H9 (cell line): ENCODE data around the gene EPS8. TPM values are rescaled to one million over a fixed set of nuclear protein-coding genes. Genes with fewer than 3 reads are reported as not detected.

Experiments
- DNase-seq: peaks from one replicate; pipeline ENCODE4 v3.0.0-alpha.2; 2017
- H2AFZ ChIP-seq: one replicate; pipeline ENCODE4 v1.6.1; 2013; ENCODE audit warnings: mild to moderate bottlenecking, low read length, control low read depth, moderate library complexity
- H2AK5ac ChIP-seq: 2 replicates; pipeline ENCODE4 v1.6.1; 2013; ENCODE audit warnings: low read length, control low read depth, mixed read lengths; ENCODE audit not compliant: insufficient read length
- H2BK120ac ChIP-seq: one replicate; pipeline ENCODE4 v1.6.1; 2013; ENCODE audit warnings: low read depth, mild to moderate bottlenecking, low read length, control low read depth, inconsistent platforms; ENCODE audit not compliant: poor library complexity, severe bottlenecking
- H2BK12ac ChIP-seq: 2 replicates; pipeline ENCODE4 v1.6.1; 2013; ENCODE audit warnings: low read length, control low read depth, mixed read lengths, low read depth; ENCODE audit not compliant: insufficient read length
- H2BK15ac ChIP-seq: 2 replicates; pipeline ENCODE4 v1.6.1; 2013; ENCODE audit warnings: low read depth, low read length, control low read depth
- H2BK20ac ChIP-seq: one replicate; pipeline ENCODE4 v1.6.1; 2013; ENCODE audit warnings: low read depth, mild to moderate bottlenecking, low read length, control low read depth, inconsistent platforms; ENCODE audit not compliant: poor library complexity, severe bottlenecking
- H2BK5ac ChIP-seq: 2 replicates; pipeline ENCODE4 v1.6.1; 2013; ENCODE audit warnings: low read length, control low read depth, mixed read lengths; ENCODE audit not compliant: insufficient read length
- H3K14ac ChIP-seq: 2 replicates; pipeline ENCODE4 v1.6.1; 2013; ENCODE audit warnings: low read length, control low read depth; ENCODE audit not compliant: insufficient read depth
- H3K18ac ChIP-seq: 2 replicates; pipeline ENCODE4 v1.6.1; 2013; ENCODE audit warnings: low read depth, mild to moderate bottlenecking, mixed read lengths, low read length, control low read depth; ENCODE audit not compliant: insufficient read length
- H3K23ac ChIP-seq: 2 replicates; pipeline ENCODE4 v1.6.1; 2013; ENCODE audit warnings: low read length, control low read depth, mixed read lengths, low read depth; ENCODE audit not compliant: insufficient read length
- H3K23me2 ChIP-seq: 2 replicates; pipeline ENCODE4 v1.6.1; 2013; ENCODE audit warnings: low read depth, mild to moderate bottlenecking, mixed read lengths, low read length, control low read depth; ENCODE audit not compliant: insufficient read length, poor library complexity, severe bottlenecking
- H3K27ac ChIP-seq: 2 replicates; pipeline ENCODE4 v1.5.1; 2013; ENCODE audit warnings: low read length, control low read depth, mixed read lengths, low read depth; ENCODE audit not compliant: insufficient read length
- H3K27me3 ChIP-seq: 2 replicates; pipeline ENCODE4 v1.6.1; 2013; ENCODE audit warnings: low read length, control low read depth, inconsistent platforms; ENCODE audit not compliant: insufficient read depth
- H3K4ac ChIP-seq: 2 replicates; pipeline ENCODE4 v1.6.1; 2013; ENCODE audit warnings: low read depth, mild to moderate bottlenecking, control low read depth, inconsistent platforms, low read length, moderate library complexity
- H3K4me1 ChIP-seq: 2 replicates; pipeline ENCODE4 v1.6.1; 2013; ENCODE audit warnings: low read length, control low read depth, inconsistent platforms; ENCODE audit not compliant: insufficient read depth
- H3K4me2 ChIP-seq: 2 replicates; pipeline ENCODE4 v1.6.1; 2013; ENCODE audit warnings: low read length, control low read depth, mixed read lengths; ENCODE audit not compliant: insufficient read length, insufficient read depth
- H3K56ac ChIP-seq: 2 replicates; pipeline ENCODE4 v1.6.1; 2013; ENCODE audit warnings: low read depth, mild to moderate bottlenecking, mixed read lengths, low read length, control low read depth; ENCODE audit not compliant: insufficient read length
- H3K79me1 ChIP-seq: 2 replicates; pipeline ENCODE4 v1.6.1; 2013; ENCODE audit warnings: low read depth, mild to moderate bottlenecking, moderate library complexity, low read length, control low read depth, inconsistent platforms; ENCODE audit not compliant: insufficient read depth, poor library complexity, severe bottlenecking
- H3K79me2 ChIP-seq: 2 replicates; pipeline ENCODE4 v1.6.1; 2013; ENCODE audit warnings: low read length, control low read depth, inconsistent platforms; ENCODE audit not compliant: insufficient read depth
- H3K9ac ChIP-seq: 2 replicates; pipeline ENCODE4 v1.6.1; 2013; ENCODE audit warnings: low read length, control low read depth, mixed read lengths; ENCODE audit not compliant: insufficient read length; ENCODE audit errors: extremely low read depth
- H3K9me3 ChIP-seq: one replicate; pipeline ENCODE4 v1.6.1; 2013; ENCODE audit warnings: low read depth, low read length, inconsistent platforms; ENCODE audit not compliant: control insufficient read depth
- H3T11ph ChIP-seq: one replicate; pipeline ENCODE4 v1.6.1; 2013; ENCODE audit warnings: mild to moderate bottlenecking, low read length, control low read depth, inconsistent platforms
- H4K20me1 ChIP-seq: one replicate; pipeline ENCODE4 v1.6.1; 2013; ENCODE audit not compliant: control insufficient read depth, insufficient read length, insufficient read depth
- H4K5ac ChIP-seq: 2 replicates; pipeline ENCODE4 v1.6.1; 2013; ENCODE audit warnings: low read depth, mild to moderate bottlenecking, mixed read lengths, low read length, control low read depth; ENCODE audit not compliant: insufficient read length
- H4K8ac ChIP-seq: replicated peaks from 2 replicates; pipeline ENCODE4 v1.6.1; 2013; ENCODE audit warnings: low read length, control low read depth, mixed read lengths, low read depth; ENCODE audit not compliant: insufficient read length
- H4K91ac ChIP-seq: 2 replicates; pipeline ENCODE4 v1.6.1; 2013; ENCODE audit warnings: low read depth, mild to moderate bottlenecking, moderate library complexity, mixed read lengths, low read length, control low read depth; ENCODE audit not compliant: insufficient read length
- H3K27ac Mint-ChIP-seq, 3 experiments: 2 replicates in 2 of 3; 3 replicates in 1 of 3; pipeline ENCODE4 v1.8.0; 2020 to 2021; ENCODE audit warnings: mixed read lengths in 3 of 3, mild to moderate bottlenecking in 1 of 3, moderate library complexity in 1 of 3
- H3K27me3 Mint-ChIP-seq: 2 replicates; pipeline ENCODE4 v1.8.0; 2021; ENCODE audit warnings: low read depth, mild to moderate bottlenecking, moderate library complexity, mixed read lengths
- H3K36me3 Mint-ChIP-seq, 3 experiments: 2 replicates in 2 of 3; 3 replicates in 1 of 3; pipeline ENCODE4 v1.8.0; 2020 to 2021; ENCODE audit warnings: low read depth in 3 of 3, mixed read lengths in 3 of 3; ENCODE audit not compliant: insufficient read depth in 1 of 3
- H3K4me1 Mint-ChIP-seq, 2 experiments: 2 replicates each; pipeline ENCODE4 v1.8.0; 2020; ENCODE audit warnings: mixed read lengths in 2 of 2
- H3K4me3 Mint-ChIP-seq, 2 experiments: 2 replicates in 1 of 2; 3 replicates in 1 of 2; pipeline ENCODE4 v1.8.0; 2020 to 2021; ENCODE audit warnings: mild to moderate bottlenecking in 2 of 2, mixed read lengths in 2 of 2, moderate library complexity in 1 of 2
- H3K9me3 Mint-ChIP-seq, 2 experiments: 2 replicates in 1 of 2; 3 replicates in 1 of 2; pipeline ENCODE4 v1.8.0; 2020; ENCODE audit warnings: mild to moderate bottlenecking in 2 of 2, mixed read lengths in 2 of 2, moderate library complexity in 1 of 2
- WGBS: extraction: QIAGEN DNeasy Blood & Tissue Kit; methylation state at CpG from one replicate; pipeline ENCODE4 v1.1.7; 2013; ENCODE audit warnings: missing lambda C conversion rate, low lambda C conversion rate, mixed read lengths; ENCODE audit not compliant: insufficient read length; ENCODE audit errors: extremely low coverage; 5-methylcytosine and 5-hydroxymethylcytosine counted together
- total RNA-seq: library from RNA; stranded (reverse); gene quantifications from 2 replicates; pipeline ENCODE4 v1.2.1, GENCODE V29; 2021
- TF ChIP-seq, protein P1 (sequence below): fragments of 200-600 bp; sonication (generic); conservative IDR thresholded peaks from 3 replicates; pipeline ENCODE4 v1.8.0; 2021; ENCODE audit warnings: antibody characterized with exemption, mild to moderate bottlenecking

The EPS8 gene
- total RNA-seq, 1 experiment from 2014 or later, result 2.2 TPM

DNA sequence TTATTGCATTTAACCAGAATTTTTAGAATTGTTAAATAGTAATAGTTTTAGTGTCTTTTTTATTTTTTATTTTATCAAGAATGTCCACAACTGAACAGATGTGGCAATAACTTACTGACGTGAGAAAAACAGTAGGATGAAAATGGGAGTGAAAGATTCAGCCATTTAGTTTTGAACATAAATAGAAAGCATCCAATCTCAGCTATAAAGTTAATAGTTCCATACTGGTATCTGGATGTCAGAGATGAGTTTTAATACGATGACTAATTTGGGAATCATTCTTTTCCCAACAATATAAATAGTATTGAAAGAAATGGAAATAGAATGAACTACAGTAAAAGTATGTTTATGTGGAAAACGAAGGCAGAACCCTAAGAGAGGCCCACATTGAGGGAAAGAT is 159.4 kb downstream of the EPS8 start:
- no peak overlapping the region for H3K27ac Mint-ChIP-seq
- no peak overlapping the region for H3K4me3 Mint-ChIP-seq
- no CpG with 5 or more reads among the region's 3 CpGs for WGBS

More for the DNA sequence above, 159.4 kb downstream of the EPS8 start:
- Histone ChIP-seq H2BK12ac (no peak overlapping the region), H3K9ac (no peak overlapping the region), H3K27me3 (no peaks in the 10 kb centered on the region), H2BK20ac (no peak overlapping the region), H2BK15ac (no peak overlapping the region), H4K91ac (no peak overlapping the region), H2BK5ac (no peak overlapping the region), H3K9me3 (no peaks in the 10 kb centered on the region), H3T11ph (no peak overlapping the region), H2BK120ac (no peak overlapping the region), H3K27ac (no peak overlapping the region), H2AFZ (no peak overlapping the region), H3K4me1 (no peaks in the 10 kb centered on the region; the same call in 1 of the 2 replicates), H3K18ac (no peak overlapping the region), H3K4ac (no peak overlapping the region), H3K79me2 (no peaks in the 10 kb centered on the region), H3K23ac (no peak overlapping the region), H3K4me2 (no peak overlapping the region), H3K79me1 (no peaks in the 10 kb centered on the region), H2AK5ac (no peak overlapping the region), H3K56ac (no peak overlapping the region), H4K20me1 (no peaks in the 10 kb centered on the region), H3K23me2 (no peaks in the 10 kb centered on the region), H3K14ac (no peak overlapping the region), H4K5ac (no peak overlapping the region), H4K8ac (no peak overlapping the region)
- H3K27me3 Mint-ChIP-seq, result no peaks in the 10 kb centered on the region
- peaks cover 8 to 9% of the 10 kb centered on the region in 2 experiments for H3K4me1 Mint-ChIP-seq
- no peaks in the 10 kb centered on the region for H3K9me3 Mint-ChIP-seq
- TF ChIP-seq, protein P1, sequence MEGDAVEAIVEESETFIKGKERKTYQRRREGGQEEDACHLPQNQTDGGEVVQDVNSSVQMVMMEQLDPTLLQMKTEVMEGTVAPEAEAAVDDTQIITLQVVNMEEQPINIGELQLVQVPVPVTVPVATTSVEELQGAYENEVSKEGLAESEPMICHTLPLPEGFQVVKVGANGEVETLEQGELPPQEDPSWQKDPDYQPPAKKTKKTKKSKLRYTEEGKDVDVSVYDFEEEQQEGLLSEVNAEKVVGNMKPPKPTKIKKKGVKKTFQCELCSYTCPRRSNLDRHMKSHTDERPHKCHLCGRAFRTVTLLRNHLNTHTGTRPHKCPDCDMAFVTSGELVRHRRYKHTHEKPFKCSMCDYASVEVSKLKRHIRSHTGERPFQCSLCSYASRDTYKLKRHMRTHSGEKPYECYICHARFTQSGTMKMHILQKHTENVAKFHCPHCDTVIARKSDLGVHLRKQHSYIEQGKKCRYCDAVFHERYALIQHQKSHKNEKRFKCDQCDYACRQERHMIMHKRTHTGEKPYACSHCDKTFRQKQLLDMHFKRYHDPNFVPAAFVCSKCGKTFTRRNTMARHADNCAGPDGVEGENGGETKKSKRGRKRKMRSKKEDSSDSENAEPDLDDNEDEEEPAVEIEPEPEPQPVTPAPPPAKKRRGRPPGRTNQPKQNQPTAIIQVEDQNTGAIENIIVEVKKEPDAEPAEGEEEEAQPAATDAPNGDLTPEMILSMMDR, result no peak
- no peak for DNase-seq
- H3K36me3 Mint-ChIP-seq, result no peaks in the 10 kb centered on the region
